Activated T-cell treated with anti-CD3 and anti-CD28 coated beads for 1 hour (primary cell): ENCODE measurements around the gene CTNNA3.
"Not testable (repeated sequence)": the region's sequence is repeated elsewhere in the genome, so short reads cannot be mapped to it uniquely, and the experiment has no call there.

Experiments used
- DNase-seq: peaks from one replicate; pipeline ENCODE4 v3.0.0-alpha.2; 2020; ENCODE audit warnings: low read depth

The CTNNA3 gene

GRCh38 chr10:67246066-67246555, 449.9 kb downstream of the CTNNA3 start:
- DNase-seq: no peak

DNA sequence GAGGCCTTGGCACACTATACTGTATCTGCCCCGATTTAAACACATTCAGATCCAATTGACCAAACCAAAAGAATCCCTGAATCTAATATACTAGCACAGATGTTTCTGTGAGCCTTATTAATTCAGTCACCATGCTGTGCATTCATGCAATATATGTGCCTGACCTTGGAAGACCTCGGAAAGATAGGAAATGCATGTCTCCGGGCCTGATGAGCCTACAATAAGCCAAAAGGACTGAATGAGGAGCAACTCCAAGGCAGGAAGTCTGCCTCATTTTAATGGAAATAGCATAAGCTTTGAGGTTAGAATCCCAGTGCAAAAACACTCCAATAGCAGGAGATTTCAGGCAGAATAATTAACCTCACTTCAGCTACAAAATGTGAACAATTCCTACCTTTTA, 453.5 kb downstream of the CTNNA3 start:
- no peak for DNase-seq

DNA sequence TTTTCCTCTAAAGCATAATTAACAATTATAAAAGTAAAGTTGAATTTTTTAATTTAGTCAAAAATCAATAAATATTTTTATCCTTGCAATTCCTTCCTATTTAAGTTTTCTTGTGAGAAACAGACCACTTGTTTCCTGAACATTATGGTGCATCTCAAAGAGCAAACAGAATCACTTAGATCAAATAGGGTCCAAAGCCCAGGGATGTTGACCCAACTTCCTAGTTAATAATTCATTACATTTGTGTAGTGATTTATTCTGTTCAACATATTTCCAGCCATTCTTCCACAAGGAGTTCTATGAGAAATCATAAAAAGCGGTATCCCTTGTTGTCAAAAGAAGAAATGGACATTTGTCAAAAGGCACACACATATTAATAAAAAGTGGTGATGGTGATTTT, 454.5 kb downstream of the CTNNA3 start:
- no peak for DNase-seq

DNA sequence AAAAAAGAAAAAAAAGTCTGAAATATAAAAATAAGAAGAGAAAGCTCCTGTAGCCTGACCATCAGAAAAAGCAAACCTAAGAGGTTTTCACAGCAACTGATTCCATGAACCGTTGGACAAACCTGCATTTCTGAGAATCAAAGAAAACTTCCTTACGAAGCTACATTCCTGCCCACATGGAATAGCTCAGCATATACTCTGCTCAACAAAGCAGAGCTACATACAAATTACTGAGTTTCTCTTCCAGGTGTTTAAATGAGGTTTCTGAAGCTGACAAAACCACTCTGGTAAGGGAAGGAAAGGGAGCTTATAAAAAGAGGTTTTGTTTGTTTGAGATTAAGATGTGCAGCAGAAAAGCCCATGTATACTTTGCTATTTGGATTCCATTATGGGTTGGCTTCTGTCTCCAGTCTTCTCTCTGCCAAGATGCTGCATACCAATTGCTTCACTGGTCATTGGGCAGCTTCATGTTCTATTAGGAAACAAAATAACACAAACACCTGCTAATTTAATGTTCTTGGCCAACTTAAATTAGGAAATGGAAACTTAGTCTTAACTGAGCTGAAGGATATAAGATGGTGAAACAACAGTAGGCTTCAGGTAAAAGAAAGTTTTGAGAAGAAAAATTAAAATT, 456.0 kb downstream of the CTNNA3 start:
- DNase-seq: no peak

DNA sequence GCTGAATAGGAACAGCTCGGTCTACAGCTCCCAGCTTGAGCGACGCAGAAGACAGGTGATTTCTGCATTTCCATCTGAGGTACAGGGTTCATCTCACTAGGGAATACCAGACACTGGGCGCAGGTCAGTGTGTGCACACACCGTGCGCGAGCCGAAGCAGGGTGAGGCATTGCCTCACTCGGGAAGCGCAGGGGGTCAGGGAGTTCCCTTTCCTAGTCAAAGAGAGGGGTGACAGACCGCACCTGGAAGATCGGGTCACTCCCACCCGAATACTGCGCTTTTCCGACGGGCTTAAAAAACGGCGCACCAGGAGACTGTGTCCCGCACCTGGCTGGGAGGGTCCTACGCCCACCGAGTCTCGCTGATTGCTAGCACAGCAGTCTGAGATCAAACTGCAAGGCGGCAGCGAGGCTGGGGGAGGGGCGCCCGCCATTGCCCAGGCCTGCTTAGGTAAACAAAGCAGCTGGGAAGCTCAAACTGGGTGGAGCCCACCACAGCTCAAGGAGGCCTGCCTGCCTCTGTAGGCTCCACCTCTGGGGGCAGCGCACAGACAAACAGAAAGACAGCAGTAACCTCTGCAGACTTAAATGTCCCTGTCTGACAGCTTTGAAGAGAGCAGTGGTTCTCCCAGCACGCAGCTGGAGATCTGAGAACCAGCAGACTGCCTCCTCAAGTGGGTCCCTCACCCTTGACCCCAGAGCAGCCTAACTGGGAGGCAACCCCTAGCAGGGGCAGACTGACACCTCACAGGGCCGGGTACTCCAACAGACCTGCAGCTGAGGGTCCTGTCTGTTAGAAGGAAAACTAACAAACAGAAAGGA, 465.1 kb downstream of the CTNNA3 start:
- DNase-seq: not testable (repeated sequence)

DNA sequence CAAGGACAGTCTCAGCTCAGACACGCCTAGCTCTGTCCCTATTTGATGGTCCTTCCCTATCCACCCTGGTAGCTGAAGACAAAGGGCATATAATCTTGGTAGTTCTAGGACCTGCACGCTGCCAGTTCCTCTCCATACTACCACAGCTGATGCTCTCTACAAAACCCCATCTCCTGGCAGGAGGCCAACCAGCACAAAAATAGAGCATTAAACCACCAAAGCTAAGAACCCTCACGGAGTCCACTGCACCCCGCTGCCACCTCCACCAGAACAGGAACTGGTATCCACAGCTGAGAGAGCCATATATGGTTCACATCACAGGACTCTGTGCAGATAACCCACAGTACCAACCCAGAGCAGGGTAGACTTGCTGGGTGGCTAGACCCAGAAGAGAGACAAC, 470.8 kb downstream of the CTNNA3 start:
- DNase-seq: no peak

DNA sequence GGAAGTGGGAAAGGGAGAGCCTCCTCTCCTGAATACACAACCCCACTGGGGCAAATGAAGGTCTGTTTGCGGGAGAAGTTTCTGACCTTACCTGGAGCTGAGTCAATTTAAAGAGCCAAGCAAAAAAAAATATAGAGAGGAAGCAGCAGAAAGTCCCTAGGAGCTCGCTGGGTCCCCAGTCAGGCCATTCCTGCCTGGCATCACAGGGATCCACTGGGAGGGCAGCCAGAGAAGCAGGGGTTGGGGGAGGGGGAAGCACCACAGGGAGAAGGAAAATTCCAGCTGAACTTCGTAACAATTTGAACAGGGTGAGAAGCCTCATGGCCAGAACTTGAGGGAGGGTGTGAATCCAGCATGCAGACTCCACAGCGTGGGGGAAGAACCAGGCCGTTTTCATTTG, 471.4 kb downstream of the CTNNA3 start:
- no peak for DNase-seq

- no peak for DNase-seq
These were observed 473.1 kb downstream of the CTNNA3 start for GRCh38 chr10:67222934-67223333.

DNA sequence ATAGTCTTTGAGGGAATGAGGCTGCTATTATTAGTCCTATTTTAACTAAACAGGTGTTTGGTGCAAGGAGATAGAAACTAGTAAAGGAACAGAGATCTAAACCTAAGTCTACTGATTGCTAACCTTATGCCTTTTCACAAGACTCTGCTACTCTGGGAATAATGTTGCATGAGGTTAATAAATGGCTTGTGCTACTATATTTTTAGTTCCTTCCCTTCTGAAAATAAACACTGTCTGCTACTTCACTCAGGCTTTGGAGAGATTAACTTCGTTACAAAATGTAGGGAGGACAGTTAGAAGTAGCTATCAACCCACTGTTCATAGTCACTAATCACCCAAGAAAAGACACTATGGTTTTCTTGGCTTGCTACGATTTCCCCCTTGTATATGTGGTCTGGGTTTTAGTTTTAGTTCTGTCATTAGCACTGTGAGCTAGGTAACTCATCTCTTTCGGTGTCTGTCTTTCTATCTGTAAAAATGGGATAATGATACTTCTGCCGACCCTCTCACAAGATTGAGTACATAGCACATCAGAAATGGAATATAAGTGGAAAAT, 474.0 kb downstream of the CTNNA3 start:
- DNase-seq: no peak

GRCh38 chr10:67211680-67212079, 484.3 kb downstream of the CTNNA3 start:
- no peak for DNase-seq

GRCh38 chr10:67207923-67208322, 488.1 kb downstream of the CTNNA3 start:
- DNase-seq: not testable (repeated sequence)

DNA sequence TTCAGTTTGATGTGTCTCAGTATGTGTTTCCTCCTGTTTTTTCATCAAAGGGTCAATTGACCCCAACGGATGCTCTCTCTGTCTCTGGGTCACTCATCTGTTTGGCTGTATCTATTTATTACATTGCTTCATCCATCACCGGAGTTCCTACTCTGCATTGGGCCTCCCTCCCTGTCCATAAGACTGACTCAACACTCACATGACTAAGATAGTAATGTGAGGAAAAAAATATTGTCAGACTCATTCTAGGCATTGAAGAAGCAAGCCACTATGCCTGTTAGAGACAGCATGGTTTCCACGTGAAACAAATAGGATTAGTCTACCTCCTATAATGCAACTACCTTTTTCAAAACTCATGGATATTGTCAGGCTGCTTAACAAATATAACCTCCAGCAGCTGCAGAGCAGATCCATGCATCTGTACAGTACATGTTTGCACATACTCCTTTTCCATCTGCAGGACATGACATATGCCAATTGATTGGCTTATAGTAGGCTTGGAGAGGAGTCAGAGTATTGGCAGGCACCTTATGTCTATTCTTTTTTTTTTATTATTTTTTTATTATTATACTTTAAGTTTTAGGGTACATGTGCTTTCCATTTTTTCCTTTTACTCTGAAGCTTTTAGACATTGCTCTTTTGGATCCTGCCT, 495.0 kb downstream of the CTNNA3 start:
- DNase-seq: no peak

DNA sequence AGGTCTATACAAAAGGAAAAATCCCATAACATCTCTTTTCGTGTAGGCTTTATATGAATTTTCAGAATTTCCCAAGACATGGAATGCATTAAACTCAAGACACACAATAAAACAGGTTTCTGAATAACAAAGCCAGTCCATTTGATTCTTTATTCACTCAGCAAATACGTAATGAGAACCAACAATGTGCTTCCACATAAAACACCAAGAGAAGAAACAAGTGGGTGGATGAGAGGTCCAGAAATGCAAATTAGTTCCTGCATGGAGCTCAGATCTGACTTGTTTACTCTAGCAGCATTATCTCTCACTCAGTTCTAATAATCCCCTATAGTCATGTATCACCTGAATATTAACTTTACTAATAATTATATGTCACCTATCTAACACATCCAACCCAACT, 520.6 kb downstream of the CTNNA3 start:
- DNase-seq: no peak

- no peak for DNase-seq
These were observed 522.2 kb downstream of the CTNNA3 start for GRCh38 chr10:67173787-67174186.

DNA sequence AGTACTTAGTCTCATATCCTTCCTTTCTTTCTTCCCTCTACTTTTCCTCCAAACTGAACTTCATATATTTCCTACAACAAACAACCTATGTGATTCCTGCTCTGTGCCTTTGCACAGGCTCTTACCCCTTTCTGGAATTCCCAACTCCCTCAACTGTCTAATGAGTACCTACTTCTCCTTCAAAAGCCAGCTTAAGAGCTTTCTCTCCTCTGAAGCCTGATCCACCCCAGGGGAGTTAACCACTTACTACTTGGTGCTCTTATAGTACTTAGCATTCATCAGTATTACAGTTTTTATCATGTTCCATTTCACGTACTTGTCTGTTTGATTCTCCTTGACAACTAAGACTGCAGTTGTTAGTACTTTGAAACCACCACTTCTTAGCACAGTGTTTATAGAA, 524.0 kb downstream of the CTNNA3 start:
- no peak for DNase-seq

DNA sequence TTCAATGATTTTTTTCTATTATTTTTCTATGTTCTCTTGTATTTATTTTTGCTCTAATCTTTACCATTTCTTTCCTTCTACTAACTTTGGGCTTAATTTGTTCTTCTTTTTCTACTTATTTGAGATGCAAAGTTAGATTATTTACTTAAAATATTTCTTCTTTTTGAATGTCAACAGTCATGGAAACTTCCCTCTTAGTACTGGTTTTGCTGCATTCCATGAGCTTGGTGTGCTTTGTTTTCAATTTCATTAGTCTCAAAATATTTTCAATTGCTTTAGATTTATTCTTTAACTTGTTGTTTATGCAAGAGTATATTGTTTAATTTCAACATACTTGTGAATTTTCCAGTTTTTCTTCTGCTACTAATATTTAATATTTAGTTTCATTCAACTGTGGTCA, 539.8 kb downstream of the CTNNA3 start:
- no peak for DNase-seq

DNA sequence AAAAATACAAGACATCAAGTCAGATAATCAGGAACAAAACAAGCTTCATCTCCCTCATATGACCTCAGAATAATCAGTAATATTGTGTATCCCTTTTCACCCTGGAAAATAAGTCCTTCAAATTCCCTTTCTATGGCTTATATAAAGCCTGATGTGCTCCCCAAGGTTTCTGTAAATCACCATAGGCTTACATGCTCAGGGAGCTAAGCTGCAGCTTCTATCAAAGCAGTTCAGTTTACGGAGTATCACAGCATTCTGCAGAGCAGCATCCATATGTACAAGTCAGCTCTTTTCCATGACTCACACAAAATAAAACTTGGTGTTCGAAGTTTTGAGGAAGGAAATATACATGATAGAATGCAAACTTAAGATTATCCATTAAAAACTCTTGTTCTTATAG, 544.5 kb downstream of the CTNNA3 start:
- DNase-seq: no peak

DNA sequence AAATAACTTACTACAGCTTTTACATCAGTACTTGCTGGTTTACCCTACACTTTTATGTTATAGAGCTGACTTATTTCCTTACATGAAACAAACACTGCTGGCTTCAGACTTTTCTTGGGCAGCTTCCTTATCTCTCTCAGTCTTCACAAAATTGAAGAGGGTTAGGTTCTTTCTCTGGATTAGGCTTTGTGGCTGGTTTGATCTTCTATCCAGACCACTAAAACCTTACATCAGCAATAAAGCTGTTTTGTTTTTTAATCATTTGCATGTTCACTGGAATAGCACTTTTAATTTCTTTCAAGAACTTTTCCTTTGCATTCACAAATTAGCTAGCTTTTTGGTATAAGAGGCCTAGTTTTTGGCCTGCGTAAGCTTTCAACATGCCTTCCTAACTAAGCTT, 551.5 kb downstream of the CTNNA3 start:
- DNase-seq: no peak

DNA sequence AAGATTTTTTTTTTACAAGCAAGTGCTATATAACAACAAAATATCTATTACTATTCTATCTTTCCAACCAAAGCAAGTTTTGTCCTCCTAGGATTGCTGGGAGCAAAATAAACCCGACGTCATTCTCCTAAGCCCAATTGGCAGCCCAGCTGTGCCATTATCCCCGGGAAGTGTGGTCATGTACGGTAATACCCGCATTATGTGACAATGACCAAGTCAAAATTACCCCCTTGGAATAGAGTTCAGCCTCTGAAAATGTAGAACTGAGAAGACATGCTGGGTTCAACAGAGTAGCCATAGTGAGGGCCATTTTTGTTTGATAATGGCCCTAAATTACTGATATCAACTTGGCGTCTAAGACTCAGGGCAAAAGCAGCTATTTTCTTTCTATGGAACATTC, 554.7 kb downstream of the CTNNA3 start:
- no peak for DNase-seq

- no peak for DNase-seq
These were observed 555.4 kb downstream of the CTNNA3 start for GRCh38 chr10:67140641-67141040.

DNA sequence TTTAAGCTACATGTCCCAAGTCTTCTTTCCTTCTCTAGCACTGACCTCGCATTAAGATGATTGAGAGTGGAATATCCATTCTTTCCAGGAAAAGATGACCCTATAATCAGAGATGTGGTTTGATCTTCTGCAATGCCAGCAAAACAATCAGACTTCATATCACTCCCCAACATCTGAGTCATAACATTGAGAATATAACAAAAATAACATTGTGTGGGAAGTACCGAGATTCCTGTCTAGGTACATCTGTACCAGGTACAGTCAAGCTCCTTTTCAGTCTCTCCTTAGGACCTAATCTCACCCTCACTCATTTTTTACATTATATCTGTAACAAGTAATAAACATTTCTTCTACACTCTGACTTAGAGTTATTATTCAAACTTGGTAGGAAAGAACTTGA, 568.6 kb downstream of the CTNNA3 start:
- DNase-seq: no peak

- no peak for DNase-seq
These were observed 576.3 kb downstream of the CTNNA3 start for GRCh38 chr10:67119651-67120050.

GRCh38 chr10:67115972-67116371, 580.0 kb downstream of the CTNNA3 start:
- DNase-seq: no peak
